Keratinocyte (primary cell): ENCODE measurements around the gene SLC7A11.
"Not testable (repeated sequence)": the region's sequence is repeated elsewhere in the genome, so short reads cannot be mapped to it uniquely, and the experiment has no call there.

Source experiments
- EZH2 ChIP-seq: IDR thresholded peaks from one replicate; pipeline ENCODE4 v1.6.1; 2012; ENCODE audit warnings: inconsistent platforms, mild to moderate bottlenecking, low read length, moderate library complexity
- TF ChIP-seq, protein P1 (sequence below), 3 experiments: IDR thresholded peaks in 1 of 3; conservative IDR thresholded peaks in 1 of 3; optimal IDR thresholded peaks in 1 of 3; 2 replicates in 2 of 3; 3 replicates in 1 of 3; pipeline versions ENCODE3 to v1.5.1; 2011; ENCODE audit warnings: low read length in 3 of 3, mild to moderate bottlenecking in 3 of 3, moderate library complexity in 2 of 3, control low read depth in 1 of 3, inconsistent platforms in 1 of 3; ENCODE audit not compliant: insufficient read depth in 2 of 3; ENCODE audit errors: extremely low read depth in 1 of 3

DNA sequence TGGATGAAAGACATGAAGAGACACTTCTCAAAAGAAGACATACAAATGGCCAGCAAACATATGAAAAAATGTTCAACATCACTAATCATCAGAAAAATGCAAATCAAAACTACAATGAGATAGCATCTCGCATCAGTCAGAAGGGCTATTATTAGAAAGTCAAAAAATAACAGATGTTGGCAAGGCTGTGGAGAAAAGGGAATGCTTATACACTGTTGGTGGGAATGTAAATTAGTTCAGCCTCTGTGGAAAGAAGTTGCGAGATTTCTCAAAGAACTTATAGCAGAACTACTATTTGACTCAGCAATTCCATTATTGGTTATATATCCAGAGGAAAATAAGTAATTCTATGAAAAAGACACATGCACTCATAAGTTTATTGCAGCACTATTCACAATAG is 31.6 kb downstream of the SLC7A11 start:
- not testable (repeated sequence) for TF ChIP-seq EZH2
- TF ChIP-seq, protein P1, sequence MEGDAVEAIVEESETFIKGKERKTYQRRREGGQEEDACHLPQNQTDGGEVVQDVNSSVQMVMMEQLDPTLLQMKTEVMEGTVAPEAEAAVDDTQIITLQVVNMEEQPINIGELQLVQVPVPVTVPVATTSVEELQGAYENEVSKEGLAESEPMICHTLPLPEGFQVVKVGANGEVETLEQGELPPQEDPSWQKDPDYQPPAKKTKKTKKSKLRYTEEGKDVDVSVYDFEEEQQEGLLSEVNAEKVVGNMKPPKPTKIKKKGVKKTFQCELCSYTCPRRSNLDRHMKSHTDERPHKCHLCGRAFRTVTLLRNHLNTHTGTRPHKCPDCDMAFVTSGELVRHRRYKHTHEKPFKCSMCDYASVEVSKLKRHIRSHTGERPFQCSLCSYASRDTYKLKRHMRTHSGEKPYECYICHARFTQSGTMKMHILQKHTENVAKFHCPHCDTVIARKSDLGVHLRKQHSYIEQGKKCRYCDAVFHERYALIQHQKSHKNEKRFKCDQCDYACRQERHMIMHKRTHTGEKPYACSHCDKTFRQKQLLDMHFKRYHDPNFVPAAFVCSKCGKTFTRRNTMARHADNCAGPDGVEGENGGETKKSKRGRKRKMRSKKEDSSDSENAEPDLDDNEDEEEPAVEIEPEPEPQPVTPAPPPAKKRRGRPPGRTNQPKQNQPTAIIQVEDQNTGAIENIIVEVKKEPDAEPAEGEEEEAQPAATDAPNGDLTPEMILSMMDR (optimal IDR thresholded peaks at IDR 0.05 in 1 of 3, IDR thresholded peaks at IDR 0.05 in 1 of 3, conservative IDR thresholded peaks at IDR 0.05 in 1 of 3; ENCODE audit: extremely low read depth in 1 of 3, insufficient read depth in 2 of 3, low read length in 3 of 3) = not testable (repeated sequence)
